HG02642 (cell line): ENCODE measurements around the gene AGPS.
"Not testable (repeated sequence)": the region's sequence is repeated elsewhere in the genome, so short reads cannot be mapped to it uniquely, and the experiment has no call there.

Experiments used
- ATAC-seq: cut with Tn5 transposase; IDR thresholded peaks from one replicate; pipeline ENCODE4 v1.9.1; 2021; ENCODE audit warnings: mild to moderate bottlenecking; ENCODE audit not compliant: unreplicated experiment, poor library complexity

The AGPS gene

DNA sequence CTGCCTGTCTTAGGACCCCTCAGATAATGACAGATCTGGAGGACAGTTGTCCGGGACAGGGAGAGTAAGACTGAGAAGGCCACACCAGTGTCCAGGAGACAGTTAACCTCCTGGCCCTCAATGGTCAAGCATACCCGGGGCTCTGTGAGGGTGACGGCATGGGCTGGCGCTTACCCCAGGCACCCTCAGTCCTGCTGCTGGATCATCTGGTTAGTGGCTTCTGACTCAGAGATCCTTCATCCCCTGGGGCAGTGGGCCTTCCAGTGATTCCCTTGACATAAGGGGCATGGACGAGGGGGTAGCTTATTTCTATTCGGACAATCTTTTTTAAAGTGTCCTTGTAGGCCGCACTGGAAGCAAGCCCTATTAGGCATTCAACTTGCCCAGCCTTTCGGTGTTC, 18.1 kb downstream of the AGPS start:
- ATAC-seq = not testable (repeated sequence)

DNA sequence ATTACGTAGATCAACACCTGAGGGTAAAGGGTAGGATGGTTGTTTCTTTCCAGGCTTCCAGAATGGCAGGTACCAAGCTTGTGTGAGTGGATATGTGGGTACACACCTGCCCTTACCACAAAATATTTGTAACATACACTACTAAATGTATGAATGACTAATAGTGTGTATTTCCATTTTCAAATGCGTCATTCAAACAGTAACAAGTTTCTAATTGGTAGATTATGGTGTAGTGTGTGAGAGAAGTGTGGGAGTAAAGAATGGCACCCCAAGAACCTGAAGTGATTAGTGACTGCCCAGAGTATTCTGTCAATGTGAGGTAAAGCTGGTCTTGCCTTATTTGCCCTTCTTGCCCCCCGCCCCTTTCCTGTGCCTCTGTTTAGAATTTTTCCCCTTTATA, 21.1 kb downstream of the AGPS start:
- no peak for ATAC-seq

DNA sequence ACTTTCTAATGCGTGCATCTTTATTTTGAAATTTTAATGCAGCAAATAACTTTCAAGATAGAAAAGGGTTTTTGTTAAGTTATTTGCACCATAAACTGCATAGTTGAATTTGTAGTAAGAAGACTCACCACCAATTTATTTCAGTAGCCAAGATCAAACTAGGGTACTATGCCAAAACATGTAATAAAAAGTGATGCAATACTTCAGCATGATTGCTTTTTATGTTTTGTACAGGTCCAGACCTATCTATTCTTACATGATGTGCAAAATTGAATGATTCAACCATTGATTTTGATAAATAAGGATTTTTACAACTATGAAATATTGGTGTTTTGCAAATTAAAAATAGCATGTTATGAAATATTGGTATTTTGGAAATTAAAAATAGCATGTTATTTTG, 26.7 kb downstream of the AGPS start:
- no peak for ATAC-seq

GRCh38 chr2:177422271-177422670, 29.7 kb downstream of the AGPS start:
- no peak for ATAC-seq

DNA sequence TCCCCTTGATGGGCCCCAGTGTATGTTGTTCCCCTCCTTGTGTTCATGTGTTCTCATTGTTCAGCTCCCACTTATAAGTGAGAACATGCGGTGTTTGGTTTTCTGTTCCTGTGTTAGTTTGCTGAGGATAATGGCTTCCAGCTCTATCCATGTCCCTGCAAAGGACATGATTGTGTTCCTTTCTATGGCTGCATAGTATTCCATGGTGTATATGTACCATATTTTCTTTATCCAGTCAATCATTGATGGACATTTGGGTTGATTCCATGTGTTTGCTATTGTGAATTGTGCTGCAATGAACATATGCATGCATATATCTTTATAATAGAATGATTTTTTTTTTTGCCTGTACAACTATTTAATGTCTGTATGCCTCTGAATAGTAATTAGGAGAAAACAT, 31.5 kb downstream of the AGPS start:
- ATAC-seq = not testable (repeated sequence)

DNA sequence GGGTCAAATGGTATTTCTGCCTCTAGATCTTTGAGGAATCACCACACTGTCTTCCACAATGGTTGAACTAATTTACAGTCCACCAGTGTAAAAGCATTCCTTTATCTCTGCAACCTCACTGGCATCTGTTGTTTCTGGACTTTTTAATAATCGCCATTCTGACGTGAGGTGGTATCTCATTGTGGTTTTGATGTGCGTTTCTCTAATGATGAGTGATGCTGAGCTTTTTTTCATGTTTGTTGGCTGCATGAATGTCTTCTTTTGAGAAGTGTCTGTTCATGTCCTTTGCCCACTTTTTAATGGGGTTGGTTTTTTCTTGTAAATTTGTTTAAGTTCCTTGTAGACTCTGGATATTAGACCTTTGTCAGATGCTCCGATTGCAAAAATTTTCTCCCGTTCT, 32.0 kb downstream of the AGPS start:
- not testable (repeated sequence) for ATAC-seq

DNA sequence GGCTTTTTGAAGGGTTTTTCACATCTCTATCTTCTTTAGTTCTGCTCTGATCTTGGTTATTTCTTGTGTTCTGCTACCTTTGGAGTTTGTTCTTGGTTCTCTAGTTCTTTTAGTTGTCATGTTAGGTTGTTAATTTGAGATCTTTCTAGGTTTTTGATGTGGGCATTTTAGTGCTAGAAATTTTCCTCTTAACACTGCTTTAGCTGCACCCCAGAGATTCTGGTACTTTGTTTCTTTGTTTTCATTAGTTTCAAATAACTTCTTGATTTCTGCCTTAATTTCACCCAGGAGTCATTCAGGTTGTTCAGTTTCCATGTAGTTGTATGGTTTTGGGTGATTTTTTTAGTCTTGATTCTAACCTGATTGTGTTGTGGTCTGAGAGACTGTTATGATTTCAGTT, 34.7 kb downstream of the AGPS start:
- no peak for ATAC-seq

DNA sequence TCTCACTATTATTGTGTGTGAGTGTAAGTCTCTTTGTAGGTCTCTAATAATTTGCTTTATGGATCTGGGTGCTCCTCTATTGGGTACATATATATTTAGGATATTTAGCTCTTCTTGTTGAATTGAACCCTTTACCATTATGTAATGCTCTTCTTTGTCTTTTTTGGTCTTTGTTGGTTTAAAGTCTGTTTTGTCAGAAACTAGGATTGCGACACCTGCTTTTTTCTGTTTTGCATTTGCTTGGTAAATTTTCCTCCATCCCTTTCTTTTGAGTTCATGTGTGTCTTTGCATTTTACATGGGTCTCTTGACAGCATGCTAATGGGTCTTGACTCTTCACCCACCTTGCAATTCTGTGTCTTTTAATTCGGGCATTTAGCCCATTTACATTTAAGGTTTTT, 35.4 kb downstream of the AGPS start:
- not testable (repeated sequence) for ATAC-seq

DNA sequence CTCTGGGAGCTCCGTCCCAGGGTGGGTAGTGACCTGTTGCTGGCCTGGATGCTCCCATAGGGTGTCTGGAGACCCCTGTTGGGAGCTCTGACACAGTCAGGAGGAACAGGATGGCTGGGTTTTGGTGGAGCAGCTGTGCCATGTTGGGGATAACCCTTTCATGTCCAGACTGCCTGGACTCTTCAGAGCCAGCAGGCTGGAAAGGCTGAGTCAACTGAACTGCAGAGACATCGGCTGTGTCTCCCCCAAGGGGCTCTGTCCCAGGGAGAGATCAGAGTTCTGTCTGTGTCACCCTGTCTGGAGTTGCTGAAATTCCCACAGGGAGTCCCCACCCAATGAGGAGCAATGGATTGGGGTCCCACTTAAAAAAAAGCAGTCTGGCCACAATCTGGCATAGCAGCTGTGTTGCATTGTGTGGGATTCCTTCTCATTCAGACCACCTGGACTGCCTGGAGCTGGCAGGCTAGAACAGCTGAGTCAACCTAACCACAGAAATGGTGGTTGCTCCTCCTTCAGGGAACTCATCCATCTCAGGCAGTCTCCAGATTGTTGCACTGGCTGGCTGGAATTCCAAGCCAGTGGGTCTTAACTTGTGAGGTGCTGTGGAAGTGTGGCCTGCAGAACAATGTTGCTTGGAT, 37.2 kb downstream of the AGPS start:
- ATAC-seq = no peak

DNA sequence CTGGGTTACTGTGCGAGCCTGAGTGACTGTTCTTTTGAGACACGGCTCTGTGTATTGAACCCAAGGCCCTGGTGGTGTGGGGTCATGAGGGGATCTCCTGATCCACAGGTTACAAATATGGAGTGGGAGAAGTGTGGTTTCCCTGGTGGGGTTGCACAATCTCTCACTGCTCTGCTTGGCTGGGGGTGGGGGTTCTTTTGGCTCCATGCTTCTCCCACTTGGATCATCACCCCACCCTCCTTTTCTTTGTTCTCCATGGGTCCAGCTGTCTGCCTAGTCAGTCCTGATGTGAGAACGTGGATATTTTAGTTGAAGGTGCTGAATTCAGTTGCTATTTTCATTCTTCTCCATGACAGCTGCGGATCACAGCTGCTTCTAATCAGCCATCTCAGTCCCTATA, 37.8 kb downstream of the AGPS start:
- no peak for ATAC-seq

DNA sequence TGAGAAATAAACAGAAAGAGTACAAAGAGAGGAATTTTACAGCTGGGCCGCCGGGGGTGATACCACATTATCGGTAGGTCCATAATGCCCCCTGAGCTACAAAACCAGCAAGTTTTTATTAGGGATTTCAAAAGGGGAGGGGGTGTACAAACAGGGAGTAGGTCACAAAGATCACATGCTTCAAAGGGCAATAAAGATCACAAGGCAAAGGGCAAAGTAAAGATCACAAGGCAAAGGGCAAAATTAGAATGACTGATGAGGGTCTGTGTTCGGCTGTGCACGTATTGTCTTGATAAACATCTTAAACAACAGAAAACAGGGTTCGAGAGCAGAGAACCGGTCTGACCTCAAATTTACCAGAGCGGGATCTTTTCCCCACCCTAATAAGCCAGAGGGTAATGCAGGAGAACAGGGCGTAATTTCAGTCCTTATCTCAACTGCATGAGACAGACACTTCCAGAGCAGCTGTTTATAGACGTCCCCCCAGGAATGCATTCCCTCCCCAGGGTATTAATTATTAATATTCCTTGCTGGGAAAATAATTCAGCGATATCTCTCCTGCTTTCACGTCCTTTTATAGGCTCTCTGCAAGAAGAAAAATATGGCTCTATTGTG, 38.6 kb downstream of the AGPS start:
- ATAC-seq = not testable (repeated sequence)

DNA sequence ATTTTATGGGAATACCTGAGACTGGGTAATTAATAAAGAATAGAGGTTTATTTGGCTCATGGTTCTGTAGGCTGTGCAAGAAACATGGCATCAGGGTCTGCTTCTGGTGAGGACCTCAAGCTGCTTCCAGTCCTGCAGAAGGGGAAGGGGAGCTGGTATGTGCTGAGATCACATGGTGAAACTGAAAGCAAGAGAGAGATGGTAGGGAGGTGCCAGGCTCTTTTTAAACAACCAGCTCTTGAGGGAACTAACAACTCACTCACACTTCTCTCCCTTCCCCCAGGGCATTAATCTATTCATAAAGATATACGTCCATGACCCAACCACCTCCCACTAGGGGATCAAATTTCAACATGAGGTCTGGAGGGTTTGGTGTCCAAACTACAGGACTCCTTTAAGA, 40.1 kb downstream of the AGPS start:
- no peak for ATAC-seq

GRCh38 chr2:177433402-177433801, 40.8 kb downstream of the AGPS start:
- ATAC-seq = no peak

DNA sequence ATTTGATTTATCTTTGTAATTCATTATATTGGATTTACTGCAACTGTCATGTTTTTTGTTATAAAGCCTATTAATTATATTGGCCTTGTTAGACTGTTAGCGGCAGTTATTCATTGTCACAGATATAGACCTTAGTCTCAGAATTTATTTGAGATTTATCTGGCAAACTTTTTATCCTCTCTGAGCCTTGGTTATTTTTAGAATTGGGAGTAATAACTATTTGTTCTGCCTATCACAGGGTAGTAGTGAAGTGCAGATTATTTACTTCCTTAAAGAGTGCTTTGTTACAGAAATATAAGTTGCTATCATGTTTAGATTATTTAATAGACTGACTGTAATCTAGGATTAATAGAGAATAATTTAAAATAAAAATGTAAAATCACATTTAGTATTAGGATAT, 41.9 kb downstream of the AGPS start:
- ATAC-seq = no peak

DNA sequence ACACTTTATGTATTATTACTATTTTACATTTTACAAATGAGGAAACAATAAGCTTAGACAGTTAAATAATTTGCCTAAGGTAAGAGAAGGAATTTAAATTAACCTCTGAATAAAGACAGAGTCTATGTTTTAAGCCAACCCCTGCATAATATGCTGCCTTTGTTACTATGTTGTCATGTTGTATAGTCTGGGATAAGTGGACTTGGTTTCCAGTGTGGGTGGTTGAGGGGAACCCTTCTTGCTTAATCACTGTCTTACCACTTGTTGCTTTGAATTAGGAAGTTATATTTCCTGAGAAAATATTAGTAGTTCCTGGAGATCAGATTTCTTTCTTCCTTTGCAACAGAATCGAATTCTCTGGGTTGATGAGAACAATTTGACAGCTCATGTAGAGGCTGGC, 52.6 kb downstream of the AGPS start:
- no peak for ATAC-seq

GRCh38 chr2:177448031-177448430, 55.5 kb downstream of the AGPS start:
- no peak for ATAC-seq

- no peak for ATAC-seq
These were observed 56.6 kb downstream of the AGPS start for GRCh38 chr2:177449159-177449558.

DNA sequence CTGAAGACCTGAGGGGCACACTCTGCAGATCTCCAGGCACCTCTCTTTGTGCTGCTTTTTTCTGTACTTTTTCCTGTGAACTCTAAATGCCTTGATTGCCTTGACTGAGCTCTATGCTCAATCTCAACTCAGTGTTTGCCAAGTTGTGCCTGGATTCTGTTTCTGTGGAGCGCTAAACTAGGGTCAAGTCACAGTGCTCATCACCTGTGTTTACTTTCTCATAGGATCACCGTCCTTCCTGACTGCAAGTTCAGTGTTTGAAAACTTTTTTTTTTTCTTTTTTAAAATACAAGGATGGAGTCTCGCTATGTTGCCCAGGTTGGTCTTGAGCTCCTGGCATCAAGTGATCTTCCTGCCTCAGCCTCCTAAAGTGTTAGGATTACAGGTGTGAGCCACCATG, 62.6 kb downstream of the AGPS start:
- no peak for ATAC-seq

GRCh38 chr2:177459756-177460155, 67.2 kb downstream of the AGPS start:
- not testable (repeated sequence) for ATAC-seq

DNA sequence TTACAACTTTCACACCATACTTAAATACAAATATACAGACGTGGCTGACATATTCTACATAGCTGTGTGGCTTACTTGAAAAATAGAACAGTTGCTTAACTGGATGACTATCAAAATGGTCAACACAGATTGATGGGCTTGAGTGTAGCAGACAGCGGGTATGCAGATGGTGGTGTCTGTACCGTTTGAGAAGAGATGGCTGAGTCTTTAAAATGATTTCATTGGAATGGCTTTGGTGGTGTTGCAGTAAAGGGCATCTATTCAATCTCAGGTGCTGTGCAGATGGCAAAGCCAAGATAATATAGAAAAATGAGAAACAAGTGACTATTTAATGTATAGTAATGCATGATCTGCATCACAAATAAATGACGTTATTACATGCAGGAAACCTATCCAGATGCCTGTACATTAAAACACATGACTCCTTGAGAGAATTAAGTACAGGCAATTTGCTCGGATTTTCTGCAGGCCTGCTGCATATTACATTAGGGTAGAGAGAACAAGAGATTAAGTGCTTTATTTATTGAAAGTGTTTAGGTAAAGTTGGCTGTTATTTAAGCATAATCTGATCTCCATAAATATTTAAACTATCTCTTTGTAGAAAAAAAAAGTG, 68.5 kb downstream of the AGPS start:
- no peak for ATAC-seq

DNA sequence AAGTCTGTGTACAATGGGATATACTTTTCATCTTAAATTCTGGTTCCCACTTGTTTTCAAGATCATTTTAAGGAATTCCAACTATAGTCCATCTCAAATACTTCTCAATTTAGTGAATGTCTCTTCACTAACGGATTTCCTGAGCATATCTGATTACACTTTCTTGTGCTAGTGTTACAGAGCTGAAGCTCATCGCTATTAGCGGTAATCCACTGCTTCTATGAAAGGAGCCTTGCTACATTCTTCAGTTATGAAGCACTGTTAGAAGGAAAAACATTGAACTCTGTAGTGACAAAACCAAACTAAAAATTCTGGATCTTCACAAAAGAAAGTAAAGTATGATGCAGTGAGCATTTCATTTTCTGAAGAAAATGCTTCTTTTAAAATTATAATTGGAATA, 72.0 kb downstream of the AGPS start:
- ATAC-seq = no peak
